Mucosa of stomach (tissue), 1 donor: Measurements from ENCODE around the gene PRTFDC1.

ENCODE experiments used
- H3K27me3 ChIP-seq: one replicate; pipeline ENCODE4 v1.7.0; 2013; ENCODE audit warnings: mild to moderate bottlenecking, low read length; ENCODE audit not compliant: control insufficient read depth, insufficient read depth
- H3K36me3 ChIP-seq: one replicate; pipeline ENCODE4 v1.7.0; 2013; ENCODE audit warnings: low read length; ENCODE audit not compliant: control insufficient read depth, insufficient read depth
- H3K4me1 ChIP-seq: one replicate; pipeline ENCODE4 v1.7.0; 2013; ENCODE audit warnings: mild to moderate bottlenecking, low read length; ENCODE audit not compliant: control insufficient read depth, insufficient read depth
- H3K4me3 ChIP-seq: one replicate; pipeline ENCODE4 v1.7.0; 2013; ENCODE audit warnings: low read length
- H3K9ac ChIP-seq: one replicate; pipeline ENCODE4 v1.7.0; 2013; ENCODE audit warnings: mild to moderate bottlenecking, low read length, moderate library complexity
- H3K9me3 ChIP-seq: one replicate; pipeline ENCODE4 v1.7.0; 2013; ENCODE audit warnings: mild to moderate bottlenecking, low read length, moderate library complexity; ENCODE audit not compliant: control insufficient read depth
- donor health status: Pancreatic carcinoma.

Gene PRTFDC1

DNA sequence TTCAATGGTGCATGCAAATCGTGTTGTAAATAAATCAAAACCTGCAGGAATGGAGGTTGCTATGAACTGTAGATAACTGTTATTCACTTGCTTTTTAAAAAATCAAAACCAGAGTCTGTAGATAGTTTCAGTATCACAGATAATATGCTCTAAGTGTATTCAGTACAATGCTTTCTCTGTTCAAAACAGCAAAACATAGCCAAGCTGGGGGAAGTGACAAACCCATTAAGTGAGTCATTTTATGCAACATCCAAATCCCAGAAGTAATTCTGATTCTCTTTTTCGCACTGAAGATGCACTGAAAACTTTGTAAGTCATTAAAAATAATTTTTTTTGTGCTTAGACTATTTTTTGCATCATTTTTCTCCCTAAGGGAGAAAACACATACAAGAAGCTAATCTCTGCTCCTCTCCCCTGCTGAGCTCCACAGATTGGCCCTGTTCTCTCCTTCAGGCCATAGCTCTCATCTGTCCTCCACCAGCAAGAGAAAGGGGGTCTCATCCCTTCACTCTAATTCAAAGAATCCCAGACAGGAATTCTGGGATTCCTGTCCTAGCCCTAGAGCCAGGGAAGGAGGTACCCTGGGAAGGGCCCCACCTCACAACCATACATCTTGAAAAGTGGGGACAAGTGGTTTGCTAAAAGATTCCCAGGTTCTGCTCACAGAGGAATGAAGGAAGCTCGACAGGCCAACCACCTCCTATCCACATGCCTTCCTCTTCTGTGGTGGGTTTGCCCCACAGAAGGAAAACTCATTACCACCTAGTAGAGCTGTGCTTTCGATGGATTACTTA, 4.9 kb downstream of the PRTFDC1 start:
- Histone ChIP-seq H3K4me1 (peaks cover 26% of the 10 kb centered on the region), H3K9ac (no peak overlapping the region), H3K4me3 (no peak overlapping the region)

DNA sequence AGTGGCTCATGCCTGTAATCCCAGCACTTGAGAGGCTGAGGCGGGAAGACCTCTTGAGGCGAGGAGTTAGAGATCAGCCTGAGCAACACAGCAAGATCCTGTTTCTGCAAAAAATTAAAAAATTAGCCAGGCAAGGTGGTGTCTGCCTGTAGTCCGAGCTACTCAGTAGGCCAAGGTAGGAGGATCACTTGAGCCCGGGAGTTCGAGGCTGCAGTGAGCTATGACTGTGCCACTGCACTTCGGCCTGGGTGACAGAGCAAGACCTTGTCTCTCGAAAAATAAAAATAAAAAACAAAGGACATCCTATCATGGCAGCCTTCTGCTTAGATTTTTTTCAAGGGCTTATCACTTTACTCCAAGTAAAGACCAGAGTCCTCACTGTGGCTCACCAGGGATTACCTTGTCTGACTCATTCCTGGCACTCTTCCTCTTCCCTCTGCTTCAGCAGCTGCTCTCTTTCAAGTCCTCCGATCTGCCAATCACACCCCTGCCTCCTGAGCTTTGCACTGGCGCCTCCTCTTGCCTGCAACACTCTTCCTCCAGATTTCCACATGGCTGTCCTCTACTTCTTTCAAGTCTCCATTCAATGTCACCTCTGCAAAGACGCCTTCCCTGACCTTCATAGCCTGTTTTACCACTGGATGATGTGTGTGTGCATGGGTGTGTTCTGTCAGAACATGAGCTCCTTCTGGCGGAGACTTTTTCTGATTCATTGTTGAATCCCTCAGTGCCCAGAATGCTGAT, 7.7 kb downstream of the PRTFDC1 start:
- Histone ChIP-seq H3K36me3 (no peaks in the 10 kb centered on the region), H3K9ac (no peak overlapping the region), H3K9me3 (no peaks in the 10 kb centered on the region), H3K27me3 (no peaks in the 10 kb centered on the region), H3K4me3 (no peak overlapping the region), H3K4me1 (peaks cover 14% of the 10 kb centered on the region)

More for the DNA sequence above, 4.9 kb downstream of the PRTFDC1 start:
- no peaks in the 10 kb centered on the region for H3K36me3 ChIP-seq
- no peaks in the 10 kb centered on the region for H3K9me3 ChIP-seq
- no peaks in the 10 kb centered on the region for H3K27me3 ChIP-seq

DNA sequence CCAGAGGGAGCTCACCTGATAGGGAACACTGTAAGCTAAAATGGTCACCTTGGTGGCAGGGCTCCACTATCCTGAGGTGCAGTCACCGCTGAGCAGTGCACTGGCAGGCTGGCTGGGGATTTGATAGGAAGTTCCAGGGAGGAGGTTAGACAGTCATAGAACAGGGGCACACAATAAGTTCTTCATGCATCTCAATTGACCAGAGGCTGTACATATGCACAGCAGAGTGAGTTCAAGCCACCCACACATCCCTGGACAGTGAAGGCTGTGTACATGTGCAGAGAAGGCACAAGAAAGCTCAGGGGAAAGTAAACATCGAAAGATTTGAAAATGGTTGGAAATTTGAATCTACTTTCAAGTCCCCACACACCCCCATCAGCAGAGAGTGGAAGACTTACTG, 13.9 kb downstream of the PRTFDC1 start:
- Histone ChIP-seq H3K4me1 (no peaks in the 10 kb centered on the region), H3K4me3 (no peak overlapping the region), H3K27me3 (no peaks in the 10 kb centered on the region), H3K9ac (no peak overlapping the region), H3K9me3 (no peaks in the 10 kb centered on the region), H3K36me3 (no peaks in the 10 kb centered on the region)

DNA sequence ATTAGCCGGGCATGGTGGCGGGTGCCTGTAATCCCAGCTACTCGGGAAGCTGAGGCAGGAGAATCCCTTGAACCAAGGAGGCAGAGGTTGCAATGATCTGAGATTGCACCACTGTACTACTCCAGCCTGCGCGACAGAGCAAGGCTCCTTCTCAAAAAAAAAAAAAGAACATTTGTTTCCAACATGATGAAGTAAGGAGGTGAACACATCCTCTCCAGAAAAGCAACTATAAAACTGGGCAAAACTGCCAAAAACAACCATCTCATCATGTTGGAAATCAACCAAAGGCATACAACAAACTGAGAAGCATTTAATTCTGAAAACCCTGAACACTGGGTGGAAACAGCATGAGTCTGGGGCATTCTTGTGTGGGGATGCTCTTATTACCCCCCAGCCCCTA, 14.3 kb downstream of the PRTFDC1 start:
- no peaks in the 10 kb centered on the region for H3K36me3 ChIP-seq
- no peaks in the 10 kb centered on the region for H3K9me3 ChIP-seq
- H3K4me1 ChIP-seq = no peaks in the 10 kb centered on the region
- H3K9ac ChIP-seq = no peak overlapping the region
- no peaks in the 10 kb centered on the region for H3K27me3 ChIP-seq
- H3K4me3 ChIP-seq = no peak overlapping the region

DNA sequence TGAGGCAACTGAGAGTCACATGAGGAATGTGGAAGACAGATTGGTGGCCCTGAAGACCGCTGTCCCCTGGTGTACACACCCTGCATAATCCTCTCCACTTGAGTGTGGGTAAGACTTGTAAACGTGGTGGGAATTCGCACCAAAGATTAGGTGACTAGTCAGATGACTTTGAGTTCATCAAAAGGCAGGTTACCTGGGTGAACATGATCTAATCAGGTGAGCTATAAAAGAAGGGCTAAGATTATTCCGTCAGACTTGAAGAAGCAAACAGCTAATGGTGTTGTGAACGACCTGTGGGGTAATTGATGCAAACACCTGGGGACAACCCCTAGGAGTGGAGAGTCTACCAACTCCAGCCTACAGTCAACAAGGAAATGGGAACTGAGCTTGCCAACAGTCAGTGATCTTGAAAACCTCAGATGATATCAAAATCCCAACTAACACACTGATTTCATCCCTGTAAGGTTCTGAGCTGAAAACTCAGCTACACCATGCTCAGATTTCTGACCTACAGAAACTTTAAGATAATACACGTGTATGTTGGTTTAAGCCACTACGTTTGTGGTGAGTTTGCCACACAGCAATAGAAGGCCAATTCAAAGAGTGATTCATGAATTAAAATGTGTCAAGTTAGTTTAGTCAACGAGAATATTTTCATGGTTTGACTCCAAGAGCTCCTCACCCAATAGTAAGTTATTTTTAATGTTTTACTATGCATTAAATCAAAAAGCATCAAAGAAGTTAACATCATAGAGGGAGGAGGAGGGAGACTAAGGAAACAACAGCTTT, 16.7 kb downstream of the PRTFDC1 start:
- no peaks in the 10 kb centered on the region for H3K27me3 ChIP-seq
- no peaks in the 10 kb centered on the region for H3K9me3 ChIP-seq
- no peak overlapping the region for H3K4me3 ChIP-seq
- H3K36me3 ChIP-seq = no peaks in the 10 kb centered on the region
- H3K9ac ChIP-seq = no peak overlapping the region
- no peaks in the 10 kb centered on the region for H3K4me1 ChIP-seq

DNA sequence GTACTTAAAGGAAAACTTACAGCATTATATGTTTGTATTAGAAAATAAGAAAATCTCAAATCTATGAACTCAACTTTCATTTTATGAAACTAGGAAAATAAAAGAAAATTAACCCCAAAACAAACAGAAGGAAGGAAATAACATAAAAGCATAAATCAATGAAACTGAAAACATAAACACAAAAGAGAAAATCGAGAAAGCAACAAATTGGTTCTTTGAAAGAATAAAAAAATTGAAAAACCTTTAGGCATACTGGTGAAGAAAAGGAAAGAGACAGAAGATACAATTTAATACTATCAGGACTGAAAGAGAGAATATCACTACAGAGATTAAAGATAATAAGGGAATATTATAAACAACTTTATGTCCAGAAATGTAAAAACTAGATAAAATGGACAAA, 21.2 kb downstream of the PRTFDC1 start:
- no peaks in the 10 kb centered on the region for H3K9me3 ChIP-seq
- H3K36me3 ChIP-seq = no peaks in the 10 kb centered on the region
- H3K4me3 ChIP-seq = no peak overlapping the region
- no peak overlapping the region for H3K9ac ChIP-seq
- no peaks in the 10 kb centered on the region for H3K27me3 ChIP-seq
- H3K4me1 ChIP-seq = no peaks in the 10 kb centered on the region

DNA sequence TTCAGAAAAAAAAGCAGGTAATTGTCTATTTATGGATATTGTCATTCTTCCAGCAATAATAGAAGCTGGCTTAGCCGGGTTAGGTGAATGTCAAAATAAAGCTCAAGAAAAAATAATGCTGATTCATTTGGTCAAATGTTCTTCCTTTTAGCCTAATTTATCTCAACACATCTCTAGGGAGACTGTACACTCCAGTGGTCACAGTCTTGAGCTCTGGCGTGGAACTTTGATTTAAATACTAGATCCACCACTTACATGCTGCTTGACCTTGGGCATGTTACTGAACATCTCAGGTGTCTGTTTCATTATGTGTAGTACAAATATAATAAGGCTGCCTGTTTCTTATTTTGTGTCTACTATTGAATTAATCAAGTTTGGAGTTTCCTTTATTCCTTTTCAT, 22.0 kb downstream of the PRTFDC1 start:
- H3K9ac ChIP-seq = no peak overlapping the region
- H3K4me3 ChIP-seq = no peak overlapping the region
- no peaks in the 10 kb centered on the region for H3K9me3 ChIP-seq

DNA sequence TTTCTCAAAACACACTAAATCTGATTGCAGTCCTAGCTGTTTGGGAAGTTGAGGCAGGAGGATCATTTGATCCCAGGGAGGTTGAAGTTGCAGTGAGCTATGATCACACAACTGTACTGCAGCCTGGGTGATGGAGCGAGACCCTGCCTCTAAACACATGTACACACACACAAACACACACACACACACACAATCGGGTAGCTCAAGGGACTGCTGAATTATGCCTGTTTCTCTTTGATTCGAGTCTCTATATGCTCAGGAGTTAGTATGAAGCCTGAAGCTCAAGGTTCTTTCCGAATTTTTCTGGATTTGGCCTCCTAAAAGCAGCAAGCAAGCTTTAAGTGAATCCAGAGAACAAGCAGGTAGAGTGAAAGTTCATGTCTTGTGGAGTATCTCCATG, 22.5 kb downstream of the PRTFDC1 start:
- H3K4me3 ChIP-seq = no peak overlapping the region
- H3K9ac ChIP-seq = no peak overlapping the region
- no peaks in the 10 kb centered on the region for H3K9me3 ChIP-seq
- no peaks in the 10 kb centered on the region for H3K36me3 ChIP-seq
- no peaks in the 10 kb centered on the region for H3K4me1 ChIP-seq
- no peaks in the 10 kb centered on the region for H3K27me3 ChIP-seq

More for the DNA sequence above, 22.0 kb downstream of the PRTFDC1 start:
- Histone ChIP-seq H3K4me1 (no peaks in the 10 kb centered on the region), H3K27me3 (no peaks in the 10 kb centered on the region), H3K36me3 (no peaks in the 10 kb centered on the region)

DNA sequence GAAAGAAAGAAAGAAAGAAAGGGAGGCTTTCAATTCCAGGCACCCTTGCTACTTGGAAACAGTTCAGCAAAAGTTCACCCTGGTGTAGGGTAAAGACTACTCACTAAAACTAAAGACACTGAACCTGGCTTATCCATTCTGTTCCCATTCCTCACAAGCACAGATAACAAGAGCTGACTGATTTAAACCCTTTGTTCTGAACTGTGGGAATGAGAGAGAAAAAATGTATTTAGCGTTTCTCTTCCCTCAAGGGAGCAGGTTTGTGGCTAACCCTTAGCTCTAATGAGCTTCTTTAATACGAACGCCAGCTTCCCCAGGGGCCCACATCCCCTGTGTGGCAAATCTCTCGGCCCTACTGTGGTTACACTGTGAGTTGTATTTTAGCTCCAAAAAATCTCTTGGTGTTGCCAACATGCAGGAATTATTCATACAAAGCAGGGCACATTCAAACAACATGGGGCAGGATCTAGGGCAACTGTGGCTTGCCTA, 23.3 kb downstream of the PRTFDC1 start:
- H3K9me3 ChIP-seq = no peaks in the 10 kb centered on the region
- no peaks in the 10 kb centered on the region for H3K36me3 ChIP-seq
- H3K4me3 ChIP-seq = no peak overlapping the region
- no peaks in the 10 kb centered on the region for H3K4me1 ChIP-seq
- no peaks in the 10 kb centered on the region for H3K27me3 ChIP-seq
- no peak overlapping the region for H3K9ac ChIP-seq

DNA sequence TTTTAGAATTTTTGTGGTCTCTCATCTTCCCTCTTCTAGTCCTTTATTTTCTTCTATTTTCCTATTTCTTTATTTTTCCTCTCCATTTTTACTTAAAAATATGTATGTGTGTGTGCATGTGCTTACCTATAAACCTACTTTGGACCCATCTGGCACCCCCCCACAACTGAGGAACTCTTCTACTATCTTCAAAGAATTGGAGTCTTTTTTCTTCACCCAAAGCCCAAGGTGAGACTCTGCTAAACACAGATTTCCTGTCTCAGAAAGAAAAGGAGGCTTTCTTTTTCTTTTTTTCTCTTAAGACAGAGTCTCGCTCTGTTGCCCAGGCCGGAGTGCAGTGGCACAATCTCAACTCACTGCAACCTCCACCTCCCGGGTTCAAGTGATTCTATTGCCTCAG, 24.2 kb downstream of the PRTFDC1 start:
- Histone ChIP-seq H3K9ac (no peak overlapping the region), H3K4me3 (no peak overlapping the region), H3K27me3 (no peaks in the 10 kb centered on the region), H3K4me1 (no peaks in the 10 kb centered on the region), H3K36me3 (no peaks in the 10 kb centered on the region), H3K9me3 (no peaks in the 10 kb centered on the region)

DNA sequence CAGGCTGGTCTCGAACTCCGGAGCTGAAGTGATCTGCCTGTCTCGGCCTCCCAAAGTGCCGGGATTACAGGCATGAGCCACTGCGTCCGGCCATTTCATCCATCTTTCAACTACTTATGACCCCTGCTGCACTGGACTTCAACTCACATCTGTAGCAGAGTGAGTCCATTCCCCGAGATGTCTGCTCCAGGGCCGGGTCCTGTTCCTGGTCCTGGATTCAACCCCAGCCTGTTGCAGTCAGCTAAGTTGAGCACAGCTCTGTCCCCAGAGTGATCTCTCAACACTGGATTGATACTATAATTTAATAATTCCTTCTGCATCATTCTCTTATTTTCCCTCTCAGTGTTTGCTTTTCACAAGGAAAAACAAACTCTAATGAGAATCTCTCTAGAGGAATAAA, 25.8 kb downstream of the PRTFDC1 start:
- H3K4me3 ChIP-seq = no peak overlapping the region
- peaks cover under 1% of the 10 kb centered on the region for H3K4me1 ChIP-seq
- H3K9me3 ChIP-seq = no peaks in the 10 kb centered on the region
- H3K9ac ChIP-seq = no peak overlapping the region
- no peaks in the 10 kb centered on the region for H3K36me3 ChIP-seq
- H3K27me3 ChIP-seq = no peaks in the 10 kb centered on the region

DNA sequence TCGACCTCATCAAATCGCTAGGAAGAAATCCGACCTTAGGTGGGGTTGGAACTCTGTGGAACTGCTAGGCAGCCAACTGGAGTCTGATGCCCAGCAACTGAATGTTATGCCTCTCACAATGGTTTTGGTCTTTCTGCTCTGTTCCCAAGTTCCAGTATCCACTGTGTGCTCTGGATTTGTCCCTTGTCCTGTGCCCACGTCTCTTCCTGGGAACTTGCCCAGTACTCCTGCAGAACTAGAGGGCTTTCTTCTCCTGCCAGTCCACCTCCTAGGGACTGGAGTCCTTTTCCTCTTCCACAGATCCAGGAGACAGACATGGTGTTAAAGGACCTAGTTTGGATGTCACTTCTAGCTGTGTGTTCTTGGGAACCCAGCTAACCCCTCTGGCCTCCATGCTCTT, 26.6 kb downstream of the PRTFDC1 start:
- H3K4me3 ChIP-seq = no peak overlapping the region
- H3K27me3 ChIP-seq = no peaks in the 10 kb centered on the region
- no peak overlapping the region for H3K9ac ChIP-seq
- no peaks in the 10 kb centered on the region for H3K36me3 ChIP-seq
- H3K4me1 ChIP-seq = peaks cover 7% of the 10 kb centered on the region
- no peaks in the 10 kb centered on the region for H3K9me3 ChIP-seq
